A549 (cell line): ENCODE data around the gene ZNF165. TPM values are rescaled to one million over a fixed set of nuclear protein-coding genes. Genes with fewer than 3 reads are reported as not detected.

Experiments used
- ATAC-seq, 2 experiments: fragments of 200-7000 bp in 1 of 2; fragments of >200 bp in 1 of 2; cut with Nextera tagmentation in 1 of 2; cut with Tn5 transposase in 1 of 2; 3 replicates each; pipeline versions ENCODE4 v1.8.0 to v1.9.1; 2018 to 2020; ENCODE audit warnings: mild to moderate bottlenecking in 1 of 2, moderate library complexity in 1 of 2
- CTCF ChIA-PET: fragments of 300-600 bp; sonication (Branson Sonifier 250); formaldehyde crosslinking; extraction: SDS; loops from one replicate; lab custom pipeline; 2021; ENCODE audit warnings: antibody characterized with exemption, inconsistent platforms; lab: Yijun Ruan, JAX
- POLR2A ChIA-PET: fragments of 350-600 bp; formaldehyde crosslinking; extraction: SDS; loops from one replicate; lab custom pipeline; 2021; ENCODE audit warnings: antibody characterized with exemption, inconsistent platforms; lab: Yijun Ruan, JAX
- DNase-seq, 2 experiments: peaks; one replicate each; pipeline versions ENCODE4 v3.0.0 to v3.0.0-alpha.2; 2011 to 2016; ENCODE audit warnings: low read depth in 1 of 2, low spot score in 1 of 2
- FAIRE-seq: peaks from 2 replicates; lab custom pipeline; 2011; peaks lifted over from hg19 to GRCh38; lab: Jason Lieb, UNC
- H3K27ac ChIP-seq, 2 experiments: fragments of >200 bp; sonication (Bioruptor Twin); formaldehyde crosslinking; 3 replicates each; pipeline ENCODE4 v1.5.1; 2016 to 2017
- H3K4me1 ChIP-seq: fragments of >200 bp; sonication (Bioruptor Twin); formaldehyde crosslinking; 3 replicates; pipeline ENCODE4 v1.6.1; 2016
- H3K4me2 ChIP-seq: fragments of >200 bp; sonication (Bioruptor Twin); formaldehyde crosslinking; 3 replicates; pipeline ENCODE4 v1.6.1; 2016
- H3K4me3 ChIP-seq: fragments of >200 bp; sonication (Bioruptor Twin); formaldehyde crosslinking; 3 replicates; pipeline ENCODE4 v1.5.1; 2016
- H3K9me3 ChIP-seq: fragments of >200 bp; sonication (Bioruptor Twin); formaldehyde crosslinking; 3 replicates; pipeline ENCODE4 v1.6.1; 2016
- BHLHE40 ChIP-seq: IDR thresholded peaks from 2 replicates; pipeline ENCODE4 v1.6.1; 2012; ENCODE audit warnings: low read depth, low read length, inconsistent platforms
- CBX2 ChIP-seq: fragments of 200-600 bp; sonication (generic); IDR thresholded peaks from 2 replicates; pipeline ENCODE4 v1.6.1; 2016; ENCODE audit warnings: low read depth, mild to moderate bottlenecking, borderline replicate concordance
- CEBPB ChIP-seq, 2 experiments: fragments of >200 bp in 1 of 2; sonication (Bioruptor Twin) in 1 of 2; formaldehyde crosslinking in 1 of 2; IDR thresholded peaks; 2 replicates each; pipeline ENCODE4 v1.6.1; 2012 to 2016
- CHD2 ChIP-seq: fragments of 150-350 bp; IDR thresholded peaks from 2 replicates; pipeline ENCODE4 v1.6.1; 2014; ENCODE audit warnings: low read length; ENCODE audit not compliant: partially characterized antibody
- CTCF ChIP-seq: fragments of >200 bp; sonication (Bioruptor Twin); formaldehyde crosslinking; IDR thresholded peaks from 3 replicates; pipeline ENCODE4 v1.5.1; 2016
- E2F6 ChIP-seq: IDR thresholded peaks from 2 replicates; pipeline ENCODE4 v1.6.1; 2012; ENCODE audit warnings: low read depth, borderline replicate concordance
- EHF ChIP-seq: fragments of 250-450 bp; sonication (Bioruptor Pico); IDR thresholded peaks from 2 replicates; pipeline ENCODE4 v1.5.0; 2020; ENCODE audit warnings: mild to moderate bottlenecking
- EHMT2 ChIP-seq: fragments of 200-600 bp; sonication (generic); IDR thresholded peaks from 2 replicates; pipeline ENCODE4 v1.6.1; 2016; ENCODE audit warnings: antibody characterized with exemption, low read depth, mild to moderate bottlenecking, moderate library complexity
- ESRRA ChIP-seq: fragments of 150-350 bp; IDR thresholded peaks from 2 replicates; pipeline ENCODE4 v1.6.1; 2014; ENCODE audit warnings: mild to moderate bottlenecking, low read length, borderline replicate concordance
- FOXS1 ChIP-seq: fragments of 250-450 bp; sonication (Bioruptor Pico); IDR thresholded peaks from 2 replicates; pipeline ENCODE4 v1.5.0; 2020; ENCODE audit warnings: mild to moderate bottlenecking, moderate library complexity
- HDAC2 ChIP-seq: fragments of 200-600 bp; sonication (generic); IDR thresholded peaks from 2 replicates; pipeline ENCODE4 v1.6.1; 2016
- HES2 ChIP-seq: fragments of >200 bp; sonication (Bioruptor Twin); formaldehyde crosslinking; IDR thresholded peaks from 2 replicates; pipeline ENCODE4 v1.6.1; 2016
- HEYL ChIP-seq: fragments of 250-450 bp; sonication (Bioruptor Pico); IDR thresholded peaks from 2 replicates; pipeline ENCODE4 v1.8.0; 2021; ENCODE audit warnings: mild to moderate bottlenecking, moderate library complexity
- HMGXB4 ChIP-seq: fragments of 250-450 bp; sonication (Bioruptor Pico); IDR thresholded peaks from 2 replicates; pipeline ENCODE4 v1.5.0; 2021; ENCODE audit warnings: mild to moderate bottlenecking, moderate library complexity, borderline replicate concordance
- HOXA7 ChIP-seq: fragments of 250-450 bp; sonication (Bioruptor Pico); IDR thresholded peaks from 2 replicates; pipeline ENCODE4 v1.5.0; 2020; ENCODE audit warnings: mild to moderate bottlenecking, moderate library complexity
- HOXB13 ChIP-seq: fragments of 250-450 bp; sonication (Bioruptor Pico); IDR thresholded peaks from 2 replicates; pipeline ENCODE4 v1.5.0; 2020; ENCODE audit warnings: low read depth, mild to moderate bottlenecking, moderate library complexity
- HOXB5 ChIP-seq: fragments of 250-450 bp; sonication (Bioruptor Pico); IDR thresholded peaks from 2 replicates; pipeline ENCODE4 v1.5.0; 2020; ENCODE audit warnings: mild to moderate bottlenecking, moderate library complexity
- JUNB ChIP-seq: fragments of >200 bp; sonication (Bioruptor Twin); formaldehyde crosslinking; IDR thresholded peaks from 2 replicates; pipeline ENCODE4 v1.6.1; 2016
- KDM1A ChIP-seq: fragments of 200-600 bp; sonication (generic); IDR thresholded peaks from 2 replicates; pipeline ENCODE4 v1.6.1; 2016; ENCODE audit warnings: low read depth, mild to moderate bottlenecking
- KDM5A ChIP-seq: fragments of 200-600 bp; sonication (generic); IDR thresholded peaks from 2 replicates; pipeline ENCODE4 v1.6.1; 2016; ENCODE audit warnings: antibody characterized with exemption, mild to moderate bottlenecking
- MAFK ChIP-seq: fragments of 450-650 bp; IDR thresholded peaks from 2 replicates; pipeline ENCODE4 v1.6.1; 2014; ENCODE audit not compliant: partially characterized antibody
- MAX ChIP-seq: IDR thresholded peaks from 2 replicates; pipeline ENCODE4 v1.6.1; 2012
- MAZ ChIP-seq: fragments of 150-350 bp; IDR thresholded peaks from 2 replicates; pipeline ENCODE4 v1.6.1; 2014; ENCODE audit warnings: antibody characterized with exemption, low read depth, low read length, borderline replicate concordance
- MYC ChIP-seq: IDR thresholded peaks from 2 replicates; pipeline ENCODE4 v1.6.1; 2012; ENCODE audit warnings: mild to moderate bottlenecking, inconsistent platforms, low read length, improper control_type of control experiment, borderline replicate concordance
- NR3C1 ChIP-seq: fragments of >200 bp; sonication (Bioruptor Twin); formaldehyde crosslinking; IDR thresholded peaks from 3 replicates; pipeline ENCODE4 v1.6.1; 2017
- PHF8 ChIP-seq: fragments of 200-600 bp; sonication (generic); IDR thresholded peaks from 2 replicates; pipeline ENCODE4 v1.6.1; 2016; ENCODE audit warnings: low read depth, mild to moderate bottlenecking, antibody characterized with exemption, moderate library complexity, borderline replicate concordance
- POLR2A ChIP-seq: IDR thresholded peaks from 2 replicates; pipeline ENCODE4 v1.6.1; 2012; ENCODE audit warnings: mild to moderate bottlenecking, low read length
- POLR2AphosphoS2 ChIP-seq: conservative IDR thresholded peaks from 2 replicates; pipeline ENCODE4 v1.6.1; 2012; ENCODE audit warnings: low read length, improper control_type of control experiment, inconsistent platforms
- REST ChIP-seq: fragments of 200-600 bp; sonication (generic); IDR thresholded peaks from 2 replicates; pipeline ENCODE4 v1.6.1; 2016; ENCODE audit warnings: antibody characterized with exemption, mild to moderate bottlenecking, moderate library complexity
- RFX5 ChIP-seq: fragments of 450-650 bp; IDR thresholded peaks from 2 replicates; pipeline ENCODE4 v1.7.1; 2014; ENCODE audit warnings: antibody characterized with exemption, mild to moderate bottlenecking, moderate library complexity
- ZC3H11A ChIP-seq: fragments of 450-650 bp; IDR thresholded peaks from 2 replicates; pipeline ENCODE4 v1.6.1; 2014; ENCODE audit warnings: antibody characterized with exemption, mild to moderate bottlenecking
- ZFP36 ChIP-seq: fragments of 450-650 bp; IDR thresholded peaks from 2 replicates; pipeline ENCODE4 v1.6.1; 2014; ENCODE audit warnings: borderline replicate concordance; ENCODE audit not compliant: partially characterized antibody
- ZNF302 ChIP-seq: fragments of 250-450 bp; sonication (Bioruptor Pico); IDR thresholded peaks from 2 replicates; pipeline ENCODE4 v1.9.0; 2021; ENCODE audit warnings: inconsistent platforms, mild to moderate bottlenecking, moderate library complexity
- WGBS: methylation state at CpG from one replicate; pipeline ENCODE4 v1.1.6; 2017; ENCODE audit errors: missing lambda C conversion rate; 5-methylcytosine and 5-hydroxymethylcytosine counted together
- polyA plus RNA-seq, 4 experiments: library from polyadenylated mRNA; depleted of rRNA in 3 of 4; stranded (reverse); fragments of >200 nt; fragmentation: RNase III in 1 of 4; extraction: RNeasy Plus Mini Kit Qiagen cat#74134 plus additional on column Dnase treatment in 1 of 4; gene quantifications; 2 replicates in 3 of 4; 3 replicates in 1 of 4; pipeline ENCODE4 v1.2.3, GENCODE V29; 2011 to 2017

ZNF165 gene
- polyA plus RNA-seq, 2 of the 4 experiments (the other 2 are of a cell fraction) = 0.72 to 0.76 TPM

GRCh38 chr6:28111964-28112363, 31.6 kb downstream of the ZNF165 start:
- H3K9me3 ChIP-seq = no peaks in the 10 kb centered on the region
- DNase-seq = no peak
- 76% methylated on average over 3 of the region's 3 CpGs for WGBS
- no peak for FAIRE-seq
- ATAC-seq = no peak
- TF ChIP-seq ESRRA (no peak), CTCF (no peak), RFX5 (no peak), HOXB5 (CRISPR knock-in tag) (no peak), ZFP36 (no peak), CEBPB (IDR thresholded peaks at IDR 0.05) (no peak), E2F6 (no peak), MYC (no peak), EHMT2 (no peak), BHLHE40 (no peak), MAX (no peak), HOXA7 (CRISPR knock-in tag) (no peak), CBX2 (no peak), HDAC2 (no peak), FOXS1 (no peak), HES2 (no peak), EHF (CRISPR knock-in tag) (no peak)
- H3K4me2 ChIP-seq = no peak overlapping the region
- no peak overlapping the region for H3K4me3 ChIP-seq
- H3K4me1 ChIP-seq = no peaks in the 10 kb centered on the region
- no peak overlapping the region for H3K27ac ChIP-seq
- ChIA-PET POLR2A (no interaction called here), CTCF (no interaction called here)

GRCh38 chr6:28115799-28116198, 35.4 kb downstream of the ZNF165 start:
- POLR2A ChIA-PET = no interaction called here
- CTCF ChIA-PET = interaction anchor here (1.5 kb wide), 1 partner anchor 11 kb away, joined by 3 read pairs; no protein-coding TSS in a partner anchor
- no peak for TF ChIP-seq MAFK
- no peak for TF ChIP-seq KDM1A
- no peak for TF ChIP-seq CBX2
- no peak for TF ChIP-seq MAZ
- TF ChIP-seq EHMT2 = no peak
- no peak for TF ChIP-seq ZNF302
- no peak for TF ChIP-seq ZC3H11A
- no peak for TF ChIP-seq CHD2
- no peak for TF ChIP-seq POLR2AphosphoS2
- no peak for TF ChIP-seq KDM5A
- no peak for TF ChIP-seq HEYL (CRISPR knock-in tag)
- TF ChIP-seq HOXB5 (CRISPR knock-in tag) = no peak
- TF ChIP-seq PHF8 = no peak
- no peak for TF ChIP-seq HOXB13 (CRISPR knock-in tag)
- no peak for TF ChIP-seq JUNB
- no peak for TF ChIP-seq HMGXB4 (CRISPR knock-in tag)
- no peak for TF ChIP-seq NR3C1
- no peak for TF ChIP-seq REST
- no peak for TF ChIP-seq POLR2A
- Histone ChIP-seq H3K4me2 (no peak overlapping the region), H3K4me1 (no peaks in the 10 kb centered on the region), H3K4me3 (no peak overlapping the region), H3K9me3 (no peaks in the 10 kb centered on the region), H3K27ac (no peak overlapping the region)
- 59% methylated on average over 2 of the region's 2 CpGs for WGBS
- ATAC-seq (no peak), FAIRE-seq (no peak), DNase-seq (no peak)
